Dermis microvascular lymphatic vessel endothelial cell (primary cell): ENCODE measurements around the gene PPFIA2. TPM values are rescaled to one million over a fixed set of nuclear protein-coding genes. Genes with fewer than 3 reads are reported as not detected.

ENCODE experiments used
- DNase-seq, 2 donors: peaks; one replicate each; pipeline versions ENCODE4 v3.0.0 to v3.0.0-alpha.2; 2010; ENCODE audit warnings: low read depth in 2 of 2
- total RNA-seq: library from RNA; depleted of rRNA; stranded (reverse); fragments of >200 nt; gene quantifications from 2 replicates; pipeline ENCODE4 v1.2.1, GENCODE V29; 2014

Gene PPFIA2
- total RNA-seq, 1 donor from 2014 or later = not detected

- DNase-seq = no peak
Measured at GRCh38 chr12:81354327-81354932, 404.7 kb downstream of the PPFIA2 start.

GRCh38 chr12:81350309-81350708 is 408.8 kb downstream of the PPFIA2 start:
- DNase-seq = no peak

- DNase-seq = no peak
Measured at GRCh38 chr12:81347404-81347803, 411.7 kb downstream of the PPFIA2 start.

- DNase-seq = no peak
Measured at GRCh38 chr12:81340910-81341309, 418.2 kb downstream of the PPFIA2 start.

- no peak for DNase-seq
Measured at GRCh38 chr12:81339071-81339470, 420.1 kb downstream of the PPFIA2 start.

GRCh38 chr12:81337886-81338285 is 421.3 kb downstream of the PPFIA2 start:
- no peak for DNase-seq

- DNase-seq = no peak
Measured at GRCh38 chr12:81333812-81334211, 425.3 kb downstream of the PPFIA2 start.

- no peak for DNase-seq
Measured at GRCh38 chr12:81332054-81332453, 427.1 kb downstream of the PPFIA2 start.

- peak in 1 of 2 donors; percentile 1 for DNase-seq
Measured at GRCh38 chr12:81330480-81330879, 428.7 kb downstream of the PPFIA2 start.

- DNase-seq = no peak
Measured at GRCh38 chr12:81329085-81329484, 430.1 kb downstream of the PPFIA2 start.

GRCh38 chr12:81327425-81327824 is 431.7 kb downstream of the PPFIA2 start:
- DNase-seq = no peak

GRCh38 chr12:81325086-81325485 is 434.1 kb downstream of the PPFIA2 start:
- no peak for DNase-seq

- DNase-seq = no peak
Measured at GRCh38 chr12:81314903-81315531, 444.1 kb downstream of the PPFIA2 start.

GRCh38 chr12:81303935-81304334 is 455.2 kb downstream of the PPFIA2 start:
- no peak for DNase-seq

GRCh38 chr12:81300454-81300853 is 458.7 kb downstream of the PPFIA2 start:
- DNase-seq = no peak

GRCh38 chr12:81297601-81298000 is 461.5 kb downstream of the PPFIA2 start:
- DNase-seq = no peak

- peak in 1 of 2 donors; percentile 20 for DNase-seq
Measured at GRCh38 chr12:81296556-81297305, 462.4 kb downstream of the PPFIA2 start.

GRCh38 chr12:81295251-81295650 is 463.9 kb downstream of the PPFIA2 start:
- no peak for DNase-seq

GRCh38 chr12:81294325-81295190 is 464.6 kb downstream of the PPFIA2 start:
- no peak for DNase-seq

GRCh38 chr12:81288651-81289050 is 470.5 kb downstream of the PPFIA2 start:
- no peak for DNase-seq

- no peak for DNase-seq
Measured at GRCh38 chr12:81284137-81284536, 475.0 kb downstream of the PPFIA2 start.
